HG03066 (cell line): ENCODE measurements around the gene FBXW5.

Source experiments
- ATAC-seq: cut with Tn5 transposase; IDR thresholded peaks from one replicate; pipeline ENCODE4 v1.9.1; 2021; ENCODE audit warnings: low read depth; ENCODE audit not compliant: unreplicated experiment

FBXW5 gene

GRCh38 chr9:136944519-136945332, at the start of gene FBXW5, which contains the start of gene C8G:
Gene FBXW5, minus strand, starts transcription at chr9:136944738. Its CDS starts 655 bp downstream, at chr9:136944083.
Gene C8G, plus strand, starts transcription at chr9:136945243. Its CDS starts 78 bp downstream, at chr9:136945321.
- peak; percentile 77 for ATAC-seq

GRCh38 chr9:136992819-136993369, 48.4 kb upstream of the FBXW5 start:
- no peak for ATAC-seq

DNA sequence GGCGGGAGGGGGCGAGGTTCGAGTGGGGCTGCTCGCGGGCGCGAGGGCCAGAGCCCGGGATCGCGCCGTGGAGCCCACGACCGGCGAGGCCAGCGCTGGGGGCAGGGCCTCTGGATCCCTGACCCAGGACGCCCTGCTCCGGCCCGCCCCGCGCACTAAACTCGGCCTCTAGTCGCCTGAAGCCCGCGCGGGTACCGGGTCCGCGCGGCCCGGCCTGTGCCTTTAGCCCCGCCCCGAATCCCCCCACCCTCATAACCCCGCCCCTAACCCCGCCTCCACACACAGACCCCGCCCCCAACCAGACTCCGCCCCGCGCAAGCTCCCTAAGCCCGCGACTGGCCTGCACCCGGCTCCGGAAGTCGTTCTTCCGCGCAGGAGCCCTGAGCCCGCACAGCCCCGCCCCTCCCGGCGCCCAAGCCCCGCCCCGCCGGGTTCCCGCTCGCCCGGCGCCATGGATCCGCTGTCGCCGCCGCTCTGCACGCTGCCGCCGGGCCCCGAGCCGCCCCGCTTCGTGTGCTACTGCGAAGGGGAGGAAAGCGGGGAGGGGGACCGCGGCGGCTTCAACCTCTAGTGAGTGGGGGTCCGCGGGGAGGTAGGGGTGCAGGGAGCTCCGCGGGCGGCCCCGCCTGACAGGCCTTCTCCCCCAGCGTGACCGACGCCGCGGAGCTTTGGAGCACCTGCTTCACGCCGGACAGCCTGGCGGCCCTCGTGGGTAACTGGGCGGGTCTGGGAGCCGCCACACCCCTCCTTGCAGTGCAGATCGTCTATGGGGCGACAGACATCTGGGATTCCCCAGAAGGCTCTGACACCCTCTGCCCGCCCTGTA, 47.7 kb upstream of the FBXW5 start, which contains the start of gene PAXX:
TSS of gene PAXX (plus strand) at position 430 of the 826 bp plus-strand sequence. CDS start at position 452, 22 bp downstream.
- peak; percentile 77 for ATAC-seq

DNA sequence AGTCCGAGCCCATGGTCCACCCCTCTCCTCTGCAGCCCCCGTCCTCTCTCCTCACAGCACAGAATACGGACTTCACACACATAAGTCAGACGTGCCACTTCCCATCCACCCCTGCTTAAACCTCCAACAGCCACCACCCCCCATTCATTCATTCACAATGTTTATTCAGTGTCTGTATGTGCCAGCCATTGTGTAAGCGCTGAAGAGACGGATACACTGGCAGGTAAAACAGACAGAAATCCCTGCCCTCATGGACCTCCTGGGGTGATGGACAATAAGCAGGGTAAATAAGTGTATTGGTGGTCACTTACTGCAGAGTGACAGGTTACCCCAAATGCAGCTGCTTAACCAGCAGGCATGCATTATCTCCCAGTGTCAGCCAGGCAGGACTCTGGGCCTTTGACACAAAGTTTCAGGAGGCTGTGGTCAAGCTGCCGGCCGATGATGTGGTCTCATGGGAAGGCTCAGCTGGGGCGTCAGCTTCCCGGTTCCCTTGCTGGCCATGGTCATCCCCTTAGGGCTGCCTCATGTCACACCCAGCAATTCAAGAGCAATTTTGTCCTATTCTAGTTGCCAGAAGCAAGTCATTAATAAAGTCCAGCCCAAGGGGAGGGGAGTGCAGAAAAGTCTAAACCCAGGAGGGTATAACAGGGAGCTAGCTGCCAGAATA, 45.8 kb upstream of the FBXW5 start:
- ATAC-seq: no peak

GRCh38 chr9:136988872-136989271, 44.3 kb upstream of the FBXW5 start:
- no peak for ATAC-seq

GRCh38 chr9:136985853-136986252, 41.3 kb upstream of the FBXW5 start:
- no peak for ATAC-seq

GRCh38 chr9:136985027-136985602, 40.6 kb upstream of the FBXW5 start:
- no peak for ATAC-seq

- no peak for ATAC-seq
Measured at GRCh38 chr9:136984464-136985026, 40.0 kb upstream of the FBXW5 start.

- no peak for ATAC-seq
Measured at GRCh38 chr9:136983656-136984314, 39.2 kb upstream of the FBXW5 start.

GRCh38 chr9:136983167-136983566, 38.6 kb upstream of the FBXW5 start:
- ATAC-seq: no peak

DNA sequence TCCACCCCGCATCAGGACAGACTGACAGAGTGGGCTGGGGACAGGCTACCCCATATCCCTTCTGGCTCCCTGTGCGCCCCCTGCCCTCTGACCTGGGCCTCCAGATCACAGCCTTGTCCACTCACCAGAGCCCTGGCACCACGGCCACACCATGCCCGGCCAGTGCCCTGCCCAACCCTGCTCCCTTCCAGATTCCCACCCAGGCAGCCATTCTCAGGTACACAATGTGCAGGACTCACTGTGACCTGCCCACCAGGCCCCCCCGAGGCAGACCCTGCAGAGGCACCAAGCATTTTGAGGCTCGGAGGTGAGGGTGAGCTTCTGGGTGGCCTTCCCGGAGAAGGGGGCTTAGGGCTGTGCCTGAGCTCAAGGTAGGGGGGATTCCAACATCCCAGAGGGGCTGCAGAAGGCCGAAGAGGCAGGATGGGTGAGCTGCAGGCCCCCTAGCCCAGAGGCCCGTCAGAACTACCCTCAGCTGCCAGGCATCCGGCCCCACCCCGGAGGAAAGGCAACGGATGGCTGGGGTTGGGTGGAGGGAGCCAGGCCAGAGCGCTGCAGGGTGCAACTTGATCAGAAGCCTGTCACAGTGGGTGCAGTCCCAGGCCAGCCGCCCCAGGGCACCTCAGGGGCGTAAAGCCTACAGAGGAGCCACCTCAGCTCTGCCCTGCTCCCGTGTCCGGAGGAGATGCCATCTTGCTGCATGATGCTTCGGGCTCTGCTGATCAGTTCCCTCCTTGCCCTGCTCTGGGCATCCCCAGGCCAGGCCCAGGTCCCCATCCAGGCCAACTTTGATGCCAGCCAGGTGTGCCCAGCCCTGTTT, 37.9 kb upstream of the FBXW5 start, which contains the start of gene LCNL1:
TSS of gene LCNL1 (plus strand) at position 762 of the 820 bp plus-strand sequence. CDS start 594 bp downstream, outside the sequence.
- no peak for ATAC-seq

DNA sequence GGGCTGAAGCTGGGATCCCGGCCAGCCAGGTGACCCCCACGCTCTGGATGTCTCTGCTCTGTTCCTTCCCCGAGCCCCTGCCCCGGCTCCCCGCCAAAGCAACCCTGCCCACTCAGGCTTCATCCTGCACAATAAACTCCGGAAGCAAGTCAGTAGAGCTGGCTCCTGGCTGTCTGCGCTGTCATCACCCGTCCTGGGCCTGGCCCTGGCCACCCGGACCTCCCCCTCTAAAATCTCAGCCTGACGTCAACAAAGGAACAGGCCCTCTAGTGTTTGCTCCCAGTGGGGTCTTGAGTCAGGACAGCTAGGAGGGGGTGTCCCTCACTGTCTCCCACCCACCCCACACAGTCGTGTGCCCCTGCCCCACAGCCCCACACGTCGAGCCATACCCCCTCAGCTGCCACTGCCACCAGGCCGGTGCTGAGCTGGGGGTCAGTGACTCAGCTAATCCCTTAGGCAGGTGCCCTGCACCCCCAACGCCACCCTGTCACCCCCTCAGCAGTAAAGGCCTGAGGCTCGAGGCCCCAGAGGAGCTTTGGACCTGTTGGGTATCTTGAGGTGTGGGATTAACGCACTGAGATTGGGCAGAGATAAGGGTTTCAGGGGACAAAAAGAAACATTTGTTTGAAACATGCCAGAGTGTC, 37.2 kb upstream of the FBXW5 start:
- no peak for ATAC-seq

DNA sequence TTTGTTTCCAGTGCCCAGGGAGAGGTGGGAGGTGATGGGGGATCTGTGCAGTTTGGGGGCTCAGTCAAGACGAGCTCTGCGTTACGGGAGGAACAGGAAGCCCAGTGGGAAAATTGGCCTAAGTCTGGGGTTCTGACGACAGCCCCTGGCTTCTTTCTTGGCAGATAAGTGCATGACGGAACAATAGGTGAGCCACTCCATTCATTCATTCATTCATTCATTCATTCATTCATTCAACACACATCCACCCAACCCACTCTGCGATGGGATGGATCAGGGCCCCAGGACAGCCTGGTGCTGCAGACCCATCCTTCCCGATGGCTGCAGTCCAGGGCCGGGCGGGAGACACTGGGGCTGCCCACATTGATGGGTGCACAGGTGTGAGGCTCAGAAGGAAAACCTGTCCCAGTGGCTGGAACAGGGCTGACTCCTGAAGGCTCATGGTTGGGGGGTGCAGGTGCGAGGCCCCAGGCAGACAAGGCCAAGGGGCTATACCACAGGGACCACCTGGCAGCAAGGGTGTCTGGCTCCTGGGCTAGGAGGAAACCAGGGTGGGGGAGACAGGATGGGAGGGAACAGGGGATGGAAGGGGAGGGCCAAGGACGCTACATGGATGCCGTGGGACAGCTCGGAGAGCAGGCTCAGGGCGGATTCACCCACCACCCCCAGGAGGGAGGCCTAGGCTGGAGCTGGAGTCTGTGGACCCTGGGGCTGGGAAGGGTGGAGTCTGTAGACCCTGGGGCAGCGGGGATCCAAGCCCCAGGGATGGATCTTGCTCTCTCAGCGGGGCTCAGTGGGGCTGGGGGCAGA, 36.3 kb upstream of the FBXW5 start:
- no peak for ATAC-seq

DNA sequence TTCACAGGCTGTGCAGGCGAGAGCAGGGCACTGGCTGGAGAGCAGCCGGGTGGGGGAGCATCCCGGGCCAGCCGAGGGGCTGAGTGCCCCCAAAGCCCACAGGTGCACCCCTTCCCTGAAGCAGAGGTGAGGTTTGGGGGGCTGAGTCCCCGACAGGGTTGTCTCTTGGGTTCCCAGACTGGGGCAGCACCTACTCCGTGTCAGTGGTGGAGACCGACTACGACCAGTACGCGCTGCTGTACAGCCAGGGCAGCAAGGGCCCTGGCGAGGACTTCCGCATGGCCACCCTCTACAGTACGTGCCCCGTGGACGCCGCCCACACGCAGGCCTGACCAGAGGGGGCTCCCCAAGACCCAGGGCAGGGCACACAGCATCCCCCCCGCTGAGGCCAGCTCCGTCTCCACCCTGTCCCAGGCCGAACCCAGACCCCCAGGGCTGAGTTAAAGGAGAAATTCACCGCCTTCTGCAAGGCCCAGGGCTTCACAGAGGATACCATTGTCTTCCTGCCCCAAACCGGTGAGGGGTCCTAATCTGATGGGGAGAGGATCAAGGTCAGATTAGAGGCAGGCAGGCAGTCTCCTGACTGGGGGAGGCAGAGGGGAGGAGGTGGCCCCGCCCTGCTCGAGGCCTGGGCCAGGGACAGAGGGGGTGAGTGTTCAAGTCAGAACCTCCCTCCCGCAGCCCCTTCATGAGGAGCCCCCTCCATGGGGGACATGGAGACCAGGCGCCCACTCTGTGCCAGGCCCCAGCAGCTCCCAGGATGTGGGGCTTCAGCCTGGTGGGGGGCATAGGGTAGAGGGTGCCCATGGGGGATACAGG, 35.4 kb upstream of the FBXW5 start:
- no peak for ATAC-seq

DNA sequence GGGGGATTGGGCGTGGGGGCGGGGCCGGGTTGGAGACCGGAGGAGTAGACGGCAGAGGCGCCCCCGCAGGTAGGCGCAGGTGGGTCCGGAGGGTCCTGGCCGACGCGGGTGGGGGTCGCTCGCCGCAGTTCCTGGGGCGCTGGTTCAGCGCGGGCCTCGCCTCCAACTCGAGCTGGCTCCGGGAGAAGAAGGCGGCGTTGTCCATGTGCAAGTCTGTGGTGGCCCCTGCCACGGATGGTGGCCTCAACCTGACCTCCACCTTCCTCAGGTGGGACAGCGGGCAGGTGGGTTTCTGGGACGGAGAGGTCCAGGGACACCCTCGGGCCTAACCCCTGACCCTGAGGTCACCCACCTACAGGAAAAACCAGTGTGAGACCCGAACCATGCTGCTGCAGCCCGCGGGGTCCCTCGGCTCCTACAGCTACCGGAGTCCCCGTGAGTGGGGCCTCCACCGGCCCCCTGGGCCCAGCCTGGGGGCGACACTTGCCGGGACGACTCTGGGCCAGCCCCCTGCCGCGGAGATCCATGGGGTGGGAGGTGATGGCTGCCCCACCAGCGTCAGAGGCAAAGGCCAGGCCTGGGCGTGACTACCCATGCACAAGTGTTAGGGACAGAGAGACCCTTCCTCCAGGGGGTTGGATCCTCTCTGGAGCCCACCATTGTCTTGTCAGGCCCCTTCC, 34.5 kb upstream of the FBXW5 start:
- no peak for ATAC-seq
